ENCODE results near the gene FBF1.

DNA sequence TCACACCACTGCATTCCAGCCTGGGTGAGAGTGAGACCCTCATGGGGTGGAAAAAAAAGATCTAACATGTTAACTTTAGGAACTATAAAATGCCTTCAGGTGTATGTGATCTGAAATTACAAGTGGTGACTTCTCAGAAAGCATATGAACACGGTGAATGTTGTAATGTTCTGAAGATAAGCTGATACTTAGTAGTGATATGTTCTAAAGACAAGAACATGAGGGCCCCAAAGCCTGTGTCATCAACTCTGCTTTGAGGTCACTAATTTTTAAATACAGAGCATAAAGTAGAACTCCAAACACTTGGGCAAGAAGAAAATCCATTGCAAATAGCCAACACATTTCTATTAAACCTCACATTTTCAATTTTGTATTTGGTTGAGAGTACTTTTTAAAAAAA lies 2.6 kb upstream of the FBF1 start:
- no peak for TF ChIP-seq POU6F1 (CRISPR knock-in tag; IDR thresholded peaks at IDR 0.05; ENCODE audit: borderline replicate concordance, low read depth)
- TF ChIP-seq, protein P1, sequence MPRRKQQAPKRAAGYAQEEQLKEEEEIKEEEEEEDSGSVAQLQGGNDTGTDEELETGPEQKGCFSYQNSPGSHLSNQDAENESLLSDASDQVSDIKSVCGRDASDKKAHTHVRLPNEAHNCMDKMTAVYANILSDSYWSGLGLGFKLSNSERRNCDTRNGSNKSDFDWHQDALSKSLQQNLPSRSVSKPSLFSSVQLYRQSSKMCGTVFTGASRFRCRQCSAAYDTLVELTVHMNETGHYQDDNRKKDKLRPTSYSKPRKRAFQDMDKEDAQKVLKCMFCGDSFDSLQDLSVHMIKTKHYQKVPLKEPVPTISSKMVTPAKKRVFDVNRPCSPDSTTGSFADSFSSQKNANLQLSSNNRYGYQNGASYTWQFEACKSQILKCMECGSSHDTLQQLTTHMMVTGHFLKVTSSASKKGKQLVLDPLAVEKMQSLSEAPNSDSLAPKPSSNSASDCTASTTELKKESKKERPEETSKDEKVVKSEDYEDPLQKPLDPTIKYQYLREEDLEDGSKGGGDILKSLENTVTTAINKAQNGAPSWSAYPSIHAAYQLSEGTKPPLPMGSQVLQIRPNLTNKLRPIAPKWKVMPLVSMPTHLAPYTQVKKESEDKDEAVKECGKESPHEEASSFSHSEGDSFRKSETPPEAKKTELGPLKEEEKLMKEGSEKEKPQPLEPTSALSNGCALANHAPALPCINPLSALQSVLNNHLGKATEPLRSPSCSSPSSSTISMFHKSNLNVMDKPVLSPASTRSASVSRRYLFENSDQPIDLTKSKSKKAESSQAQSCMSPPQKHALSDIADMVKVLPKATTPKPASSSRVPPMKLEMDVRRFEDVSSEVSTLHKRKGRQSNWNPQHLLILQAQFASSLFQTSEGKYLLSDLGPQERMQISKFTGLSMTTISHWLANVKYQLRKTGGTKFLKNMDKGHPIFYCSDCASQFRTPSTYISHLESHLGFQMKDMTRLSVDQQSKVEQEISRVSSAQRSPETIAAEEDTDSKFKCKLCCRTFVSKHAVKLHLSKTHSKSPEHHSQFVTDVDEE (CRISPR knock-in tag; IDR thresholded peaks at IDR 0.05) = no peak
- no peak for TF ChIP-seq ZNF8 (CRISPR knock-in tag; IDR thresholded peaks at IDR 0.05)
- TF ChIP-seq ISL1 (CRISPR knock-in tag; IDR thresholded peaks at IDR 0.05) = no peak
- TF ChIP-seq ZFP3 (CRISPR knock-in tag; IDR thresholded peaks at IDR 0.05) = no peak
- TF ChIP-seq, protein P2, sequence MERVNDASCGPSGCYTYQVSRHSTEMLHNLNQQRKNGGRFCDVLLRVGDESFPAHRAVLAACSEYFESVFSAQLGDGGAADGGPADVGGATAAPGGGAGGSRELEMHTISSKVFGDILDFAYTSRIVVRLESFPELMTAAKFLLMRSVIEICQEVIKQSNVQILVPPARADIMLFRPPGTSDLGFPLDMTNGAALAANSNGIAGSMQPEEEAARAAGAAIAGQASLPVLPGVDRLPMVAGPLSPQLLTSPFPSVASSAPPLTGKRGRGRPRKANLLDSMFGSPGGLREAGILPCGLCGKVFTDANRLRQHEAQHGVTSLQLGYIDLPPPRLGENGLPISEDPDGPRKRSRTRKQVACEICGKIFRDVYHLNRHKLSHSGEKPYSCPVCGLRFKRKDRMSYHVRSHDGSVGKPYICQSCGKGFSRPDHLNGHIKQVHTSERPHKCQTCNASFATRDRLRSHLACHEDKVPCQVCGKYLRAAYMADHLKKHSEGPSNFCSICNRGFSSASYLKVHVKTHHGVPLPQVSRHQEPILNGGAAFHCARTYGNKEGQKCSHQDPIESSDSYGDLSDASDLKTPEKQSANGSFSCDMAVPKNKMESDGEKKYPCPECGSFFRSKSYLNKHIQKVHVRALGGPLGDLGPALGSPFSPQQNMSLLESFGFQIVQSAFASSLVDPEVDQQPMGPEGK (CRISPR knock-in tag; IDR thresholded peaks at IDR 0.05; ENCODE audit: borderline replicate concordance) = no peak
- no peak for TF ChIP-seq ARNTL (CRISPR knock-in tag; IDR thresholded peaks at IDR 0.05; ENCODE audit: borderline replicate concordance, low read depth)
- no peak for TF ChIP-seq ZFP30 (CRISPR knock-in tag; IDR thresholded peaks at IDR 0.05)
- no peak for TF ChIP-seq GLIS3 (CRISPR knock-in tag; IDR thresholded peaks at IDR 0.05)
- no peak for TF ChIP-seq CREB5 (CRISPR knock-in tag; IDR thresholded peaks at IDR 0.05; ENCODE audit: low read depth)
- TF ChIP-seq RARB (CRISPR knock-in tag; IDR thresholded peaks at IDR 0.05) = no peak
- TF ChIP-seq ZNF70 (CRISPR knock-in tag; IDR thresholded peaks at IDR 0.05) = no peak
